WERI-Rb-1 (cell line): ENCODE data around the gene SFMBT1.
A peak's percentile ranks its signal among the peaks of the same experiment; 100 is the strongest.

Source experiments
- DNase-seq: peaks from one replicate; pipeline ENCODE4 v3.0.0-alpha.2; 2020
- H3K27ac ChIP-seq: fragments of 250-450 bp; sonication (Bioruptor Pico); 2 replicates; pipeline ENCODE4 v1.5.1; 2020; ENCODE audit warnings: mild to moderate bottlenecking, moderate library complexity
- H3K27me3 ChIP-seq: fragments of 250-450 bp; sonication (Bioruptor Pico); 2 replicates; pipeline ENCODE4 v1.5.1; 2021; ENCODE audit warnings: mild to moderate bottlenecking, low read depth, moderate library complexity; ENCODE audit not compliant: insufficient read depth, severe bottlenecking
- H3K36me3 ChIP-seq: fragments of 250-450 bp; sonication (Bioruptor Pico); 2 replicates; pipeline ENCODE4 v1.5.1; 2020; ENCODE audit warnings: mild to moderate bottlenecking, moderate library complexity
- H3K4me3 ChIP-seq: 2 replicates; pipeline ENCODE4 v1.5.1; 2011; ENCODE audit warnings: low read depth, mild to moderate bottlenecking, control low read depth, low read length
- H3K9me3 ChIP-seq: fragments of 250-450 bp; sonication (Bioruptor Pico); 2 replicates; pipeline ENCODE4 v1.5.1; 2021; ENCODE audit warnings: mild to moderate bottlenecking, moderate library complexity; ENCODE audit not compliant: severe bottlenecking
- CTCF ChIP-seq: IDR thresholded peaks from 2 replicates; pipeline ENCODE4 v1.5.1; 2011; ENCODE audit warnings: low read depth, mild to moderate bottlenecking, control low read depth, inconsistent platforms, low read length

SFMBT1 gene

DNA sequence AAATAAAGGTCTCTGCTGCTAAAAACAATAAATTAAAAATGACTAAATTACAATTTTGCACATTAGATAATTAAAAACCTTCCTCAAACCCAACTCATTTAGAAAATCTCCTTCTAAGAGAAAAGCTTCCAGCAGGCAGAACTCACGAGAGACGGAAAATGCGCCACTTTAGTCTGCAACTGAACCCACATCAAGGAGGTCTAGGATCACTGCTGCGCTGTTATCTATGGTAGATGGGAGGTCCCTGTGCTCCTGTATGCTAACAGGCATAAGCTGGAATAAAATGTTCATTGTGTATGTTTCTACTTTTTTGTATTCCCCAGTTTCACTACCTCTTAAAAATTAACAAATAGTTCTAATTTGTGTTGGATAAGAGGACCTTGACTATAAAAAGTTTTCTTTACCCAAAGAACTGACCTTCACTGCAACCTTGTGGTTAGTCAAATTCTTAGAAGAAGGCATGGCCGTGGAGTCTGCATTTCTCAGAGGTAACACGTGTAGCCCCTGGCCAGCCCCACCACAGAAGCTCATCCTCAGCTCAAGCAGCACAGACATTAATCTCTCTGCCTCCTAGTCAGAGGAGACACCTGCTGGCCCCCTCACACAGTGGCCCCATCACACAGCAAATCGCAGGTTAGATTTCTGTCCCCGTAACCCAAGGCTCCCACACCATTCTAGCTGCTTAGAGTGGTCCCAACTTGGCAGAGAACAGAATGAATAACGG lies 170.8 kb downstream of the SFMBT1 start:
- Histone ChIP-seq H3K9me3 (no peaks in the 10 kb centered on the region), H3K27ac (no peak overlapping the region), H3K4me3 (no peak overlapping the region), H3K27me3 (no peaks in the 10 kb centered on the region), H3K36me3 (peaks cover 4% of the 10 kb centered on the region; the same call in 1 of the 2 replicates)
- TF ChIP-seq CTCF, result no peak
- DNase-seq, result peak; percentile 13

- H3K27ac ChIP-seq, result no peak overlapping the region
- no peaks in the 10 kb centered on the region for H3K9me3 ChIP-seq
- no peak for DNase-seq
- H3K27me3 ChIP-seq, result no peaks in the 10 kb centered on the region
- H3K36me3 ChIP-seq, result peaks cover 4% of the 10 kb centered on the region; the same call in 1 of the 2 replicates
- TF ChIP-seq CTCF, result no peak
- no peak overlapping the region for H3K4me3 ChIP-seq
Measured at GRCh38 chr3:52874160-52874701, 171.6 kb downstream of the SFMBT1 start.

GRCh38 chr3:52873433-52874159 lies 172.3 kb downstream of the SFMBT1 start:
- DNase-seq, result no peak
- H3K27me3 ChIP-seq, result no peaks in the 10 kb centered on the region
- H3K36me3 ChIP-seq, result no peaks in the 10 kb centered on the region
- TF ChIP-seq CTCF, result no peak
- no peak overlapping the region for H3K27ac ChIP-seq
- H3K4me3 ChIP-seq, result no peak overlapping the region
- no peaks in the 10 kb centered on the region for H3K9me3 ChIP-seq

GRCh38 chr3:52872245-52872644 lies 173.6 kb downstream of the SFMBT1 start:
- no peak overlapping the region for H3K27ac ChIP-seq
- no peak overlapping the region for H3K4me3 ChIP-seq
- H3K27me3 ChIP-seq, result no peaks in the 10 kb centered on the region
- H3K36me3 ChIP-seq, result no peaks in the 10 kb centered on the region
- no peak for DNase-seq
- TF ChIP-seq CTCF, result no peak
- no peaks in the 10 kb centered on the region for H3K9me3 ChIP-seq

DNA sequence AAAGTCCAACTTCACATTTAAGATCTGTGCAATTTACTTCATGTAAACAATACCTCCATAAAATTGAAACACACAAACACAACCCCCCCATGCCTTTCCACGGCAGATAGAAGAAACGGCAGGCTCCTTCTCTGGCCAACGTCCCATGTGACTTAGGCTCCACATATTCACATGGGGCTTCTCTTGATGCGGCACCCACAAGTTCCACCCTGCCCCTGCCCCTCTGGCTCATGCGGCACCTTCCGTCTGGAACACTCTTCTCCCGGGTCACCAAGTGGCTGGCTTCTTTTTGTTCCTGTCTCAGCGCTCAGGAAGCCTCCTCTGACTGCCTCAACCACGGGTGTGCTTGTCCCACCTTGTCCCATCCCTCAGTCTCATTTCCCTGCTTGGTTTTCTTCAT lies 174.1 kb downstream of the SFMBT1 start:
- Histone ChIP-seq H3K27ac (no peak overlapping the region), H3K9me3 (no peaks in the 10 kb centered on the region), H3K36me3 (no peaks in the 10 kb centered on the region), H3K4me3 (no peak overlapping the region), H3K27me3 (no peaks in the 10 kb centered on the region)
- no peak for DNase-seq
- no peak for TF ChIP-seq CTCF
